ENCODE data around the gene RNF111.
A peak's percentile ranks its signal among the peaks of the same experiment; 100 is the strongest.
"Not testable (repeated sequence)": the region's sequence is repeated elsewhere in the genome, so short reads cannot be mapped to it uniquely, and the experiment has no call there.

The RNF111 gene

DNA sequence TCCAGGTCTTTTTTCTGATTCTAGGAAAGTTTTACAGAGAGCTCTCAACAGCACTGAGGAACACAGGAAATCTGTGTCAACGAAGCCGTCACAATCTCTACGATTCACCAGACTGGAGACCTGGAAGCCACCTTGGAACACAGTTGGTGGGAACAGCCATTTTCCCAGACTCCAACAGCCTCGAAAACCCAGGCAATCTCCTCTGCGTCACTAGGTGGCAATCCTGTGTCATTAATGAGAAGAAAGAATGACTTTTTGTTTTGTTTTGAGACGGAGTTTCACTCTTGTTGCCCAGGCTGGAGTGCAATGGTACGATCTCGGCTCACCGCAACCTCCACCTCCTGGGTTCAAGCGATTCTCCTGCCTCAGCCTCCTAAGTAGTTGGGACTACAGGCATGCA lies 157.1 kb downstream of the RNF111 start:
- in situ Hi-C loops (cut with HindIII; ENCODE audit: low sequenced_read_pairs); DNase-seq (ENCODE audit: low read depth); H3K4me3 ChIP-seq (ENCODE audit: low read depth, low read length): not testable (repeated sequence)
- TF ChIP-seq, protein P1, sequence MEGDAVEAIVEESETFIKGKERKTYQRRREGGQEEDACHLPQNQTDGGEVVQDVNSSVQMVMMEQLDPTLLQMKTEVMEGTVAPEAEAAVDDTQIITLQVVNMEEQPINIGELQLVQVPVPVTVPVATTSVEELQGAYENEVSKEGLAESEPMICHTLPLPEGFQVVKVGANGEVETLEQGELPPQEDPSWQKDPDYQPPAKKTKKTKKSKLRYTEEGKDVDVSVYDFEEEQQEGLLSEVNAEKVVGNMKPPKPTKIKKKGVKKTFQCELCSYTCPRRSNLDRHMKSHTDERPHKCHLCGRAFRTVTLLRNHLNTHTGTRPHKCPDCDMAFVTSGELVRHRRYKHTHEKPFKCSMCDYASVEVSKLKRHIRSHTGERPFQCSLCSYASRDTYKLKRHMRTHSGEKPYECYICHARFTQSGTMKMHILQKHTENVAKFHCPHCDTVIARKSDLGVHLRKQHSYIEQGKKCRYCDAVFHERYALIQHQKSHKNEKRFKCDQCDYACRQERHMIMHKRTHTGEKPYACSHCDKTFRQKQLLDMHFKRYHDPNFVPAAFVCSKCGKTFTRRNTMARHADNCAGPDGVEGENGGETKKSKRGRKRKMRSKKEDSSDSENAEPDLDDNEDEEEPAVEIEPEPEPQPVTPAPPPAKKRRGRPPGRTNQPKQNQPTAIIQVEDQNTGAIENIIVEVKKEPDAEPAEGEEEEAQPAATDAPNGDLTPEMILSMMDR (IDR thresholded peaks at IDR 0.05; ENCODE audit: low read depth, low read length, missing control alignments): peak; percentile 19

Measured in astrocyte of the cerebellum (primary cell).